ENCODE measurements around the gene GARNL3. TPM values are rescaled to one million over a fixed set of nuclear protein-coding genes. Genes with fewer than 3 reads are reported as not detected.

Gene GARNL3
- total RNA-seq, 4 donors from 2014 or later, result 28.4 to 59.7 (median 39.1) TPM

DNA sequence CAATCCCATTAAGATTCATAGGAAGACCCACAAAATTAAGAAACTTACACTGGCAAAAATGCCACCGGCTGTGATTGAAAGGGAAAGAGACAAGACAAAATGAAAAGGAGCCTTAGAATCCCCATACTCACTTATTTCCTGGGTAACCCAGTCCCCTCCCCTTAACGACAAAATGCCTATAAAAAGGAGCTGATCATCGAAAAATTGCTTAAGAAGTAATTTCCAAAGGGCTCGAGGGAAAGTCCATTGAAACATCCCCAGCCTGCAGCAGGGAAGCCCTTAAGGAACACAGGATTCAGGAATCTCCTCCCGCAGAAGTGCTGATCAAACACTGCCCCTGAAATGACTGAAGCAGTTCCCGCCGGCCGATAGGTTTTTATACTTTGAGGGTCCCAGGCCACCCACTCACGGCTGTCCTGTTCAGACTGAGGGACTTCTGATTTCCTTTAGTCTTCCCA lies 158.9 kb downstream of the GARNL3 start:
- Histone ChIP-seq H3K36me3 (peaks cover 0 to 20% (median 0%) of the 10 kb centered on the region in 3 donors), H3K4me1 (peaks cover 0 to 50% (median 23%) of the 10 kb centered on the region in 4 donors), H3K4me3 (peak overlapping the region; percentile 64 to 81 (median 71)), H3K27ac (peak overlapping the region; percentile 70 to 93 (median 84)), H3K9me3 (no peaks in the 10 kb centered on the region), H3K27me3 (no peaks in the 10 kb centered on the region)
- TF ChIP-seq, protein P1, sequence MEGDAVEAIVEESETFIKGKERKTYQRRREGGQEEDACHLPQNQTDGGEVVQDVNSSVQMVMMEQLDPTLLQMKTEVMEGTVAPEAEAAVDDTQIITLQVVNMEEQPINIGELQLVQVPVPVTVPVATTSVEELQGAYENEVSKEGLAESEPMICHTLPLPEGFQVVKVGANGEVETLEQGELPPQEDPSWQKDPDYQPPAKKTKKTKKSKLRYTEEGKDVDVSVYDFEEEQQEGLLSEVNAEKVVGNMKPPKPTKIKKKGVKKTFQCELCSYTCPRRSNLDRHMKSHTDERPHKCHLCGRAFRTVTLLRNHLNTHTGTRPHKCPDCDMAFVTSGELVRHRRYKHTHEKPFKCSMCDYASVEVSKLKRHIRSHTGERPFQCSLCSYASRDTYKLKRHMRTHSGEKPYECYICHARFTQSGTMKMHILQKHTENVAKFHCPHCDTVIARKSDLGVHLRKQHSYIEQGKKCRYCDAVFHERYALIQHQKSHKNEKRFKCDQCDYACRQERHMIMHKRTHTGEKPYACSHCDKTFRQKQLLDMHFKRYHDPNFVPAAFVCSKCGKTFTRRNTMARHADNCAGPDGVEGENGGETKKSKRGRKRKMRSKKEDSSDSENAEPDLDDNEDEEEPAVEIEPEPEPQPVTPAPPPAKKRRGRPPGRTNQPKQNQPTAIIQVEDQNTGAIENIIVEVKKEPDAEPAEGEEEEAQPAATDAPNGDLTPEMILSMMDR (IDR thresholded peaks at IDR 0.05), result no peak
- TF ChIP-seq EP300 (IDR thresholded peaks at IDR 0.05), result no peak
- no peak for TF ChIP-seq POLR2A (IDR thresholded peaks at IDR 0.05)
- 1% methylated on average over 9 of the region's 9 CpGs for WGBS, 2 donors
- DNase-seq (ENCODE audit: low spot score in 2 of 2), result no peak

DNA sequence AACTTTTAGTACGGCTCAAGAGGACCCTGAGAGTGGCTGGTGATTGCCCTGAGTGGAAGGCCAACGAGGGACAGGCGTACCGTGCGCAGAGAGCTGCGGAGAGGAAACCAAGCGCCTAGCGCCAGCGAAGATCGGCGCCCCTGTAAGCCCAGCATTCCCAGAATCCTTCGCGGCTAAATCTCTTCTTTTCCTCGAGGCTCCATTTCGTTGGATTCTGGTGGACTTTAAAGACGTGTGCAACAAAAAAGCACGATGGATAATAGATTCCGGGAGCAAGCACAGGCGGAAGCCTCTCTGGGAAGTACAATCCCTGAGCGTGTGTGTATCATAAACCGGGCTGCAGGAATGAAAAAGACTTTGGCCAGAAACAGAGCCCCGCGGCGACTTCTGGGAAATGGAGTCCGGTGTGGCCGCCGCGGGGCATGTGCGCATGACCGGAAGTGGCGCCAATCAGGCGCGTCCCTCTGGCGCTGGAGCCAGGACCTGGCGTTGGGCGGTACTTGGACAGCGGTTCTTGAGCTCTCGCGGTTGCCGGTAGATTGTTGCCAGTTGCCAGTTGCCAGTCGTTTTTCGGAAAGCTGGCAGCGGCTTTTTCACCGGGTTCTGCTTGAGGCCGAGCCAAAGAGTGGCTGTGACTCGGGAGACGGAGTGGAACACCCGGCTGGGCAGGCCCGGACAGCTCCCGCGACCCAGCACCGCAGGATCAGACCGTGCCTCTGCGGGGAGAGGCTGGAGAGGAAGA lies 159.5 kb downstream of the GARNL3 start, which contains the start of gene ZNF79:
Gene ZNF79 (plus strand): TSS at position 449 of the 742 bp plus-strand sequence. CDS start 406 bp downstream, outside the sequence.
- Histone ChIP-seq H3K27ac (peak within 1 kb of the TSS; percentile 70 to 93 (median 84)), H3K4me1 (peaks cover 0 to 50% (median 23%) of the 10 kb centered on the region in 4 donors), H3K4me3 (peak within 1 kb of the TSS; percentile 64 to 81 (median 71)), H3K27me3 (no peaks in the 10 kb centered on the region), H3K36me3 (peaks cover 0 to 24% (median 6%) of the 10 kb centered on the region in 3 donors), H3K9me3 (no peaks in the 10 kb centered on the region)
- WGBS, 2 donors, result 0 to 1% methylated on average over 31 to 50 of the region's 54 CpGs
- peak; percentile 86 to 91 for DNase-seq (ENCODE audit: low spot score in 2 of 2)
- TF ChIP-seq, protein P1 (IDR thresholded peaks at IDR 0.05), result peak in 2 of 5 experiments; percentile 4 to 47
- peak; percentile 88 to 93 for TF ChIP-seq EP300 (IDR thresholded peaks at IDR 0.05)
- peak; percentile 8 to 58 for TF ChIP-seq POLR2A (IDR thresholded peaks at IDR 0.05)

DNA sequence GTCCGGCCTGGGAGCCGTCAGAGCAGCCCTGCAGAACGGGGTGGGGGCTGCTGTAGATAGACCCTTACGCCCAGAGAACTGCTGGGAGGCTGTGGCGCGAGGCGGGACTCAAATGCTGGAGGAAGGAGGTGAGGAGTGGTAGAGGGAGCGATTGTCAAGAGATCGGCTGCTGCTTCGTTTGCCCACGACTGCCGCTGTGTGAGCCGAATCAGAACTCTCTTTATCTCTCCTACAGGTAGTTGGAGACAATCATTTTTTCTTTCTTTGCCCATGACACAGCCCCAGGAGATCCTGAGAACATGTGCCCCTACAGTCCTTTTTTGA lies 160.1 kb downstream of the GARNL3 start:
- Histone ChIP-seq H3K4me1 (peaks cover 0 to 50% (median 23%) of the 10 kb centered on the region in 4 donors), H3K4me3 (peak overlapping the region; percentile 64 to 81 (median 71)), H3K27me3 (no peaks in the 10 kb centered on the region), H3K27ac (peak overlapping the region; percentile 70 to 93 (median 84)), H3K9me3 (no peaks in the 10 kb centered on the region), H3K36me3 (peaks cover 0 to 28% (median 9%) of the 10 kb centered on the region in 3 donors)
- WGBS, 2 donors, result 0% methylated on average over 13 of the region's 13 CpGs
- no peak for DNase-seq (ENCODE audit: low spot score in 2 of 2)
- TF ChIP-seq EP300 (IDR thresholded peaks at IDR 0.05) (no peak), POLR2A (IDR thresholded peaks at IDR 0.05) (no peak)
- TF ChIP-seq, protein P1 (IDR thresholded peaks at IDR 0.05), result no peak

DNA sequence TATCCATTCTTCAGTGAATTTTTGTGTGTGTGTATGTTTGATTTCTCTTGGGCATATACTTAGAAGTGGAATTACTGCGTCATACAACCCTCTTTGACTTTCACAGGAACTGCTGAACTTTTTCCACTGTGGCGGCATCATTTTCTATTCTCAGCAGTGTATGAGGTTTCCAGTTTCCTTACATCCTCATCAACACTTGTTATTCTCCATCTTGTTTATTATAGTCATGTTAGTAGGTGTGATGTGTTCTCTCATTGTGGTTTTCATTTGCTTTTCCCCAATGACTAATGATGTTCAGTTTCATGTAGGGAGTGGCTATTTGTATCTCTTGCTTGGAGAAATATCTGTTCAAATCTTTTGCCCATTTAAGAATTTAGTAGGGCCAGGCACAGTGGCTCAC lies 162.2 kb downstream of the GARNL3 start:
- H3K4me3 ChIP-seq, result no peak overlapping the region
- WGBS, 2 donors, result 92 to 98% methylated on average over 2 of the region's 2 CpGs
- H3K9me3 ChIP-seq, result no peaks in the 10 kb centered on the region
- H3K36me3 ChIP-seq, result peaks cover 0 to 48% (median 9%) of the 10 kb centered on the region in 3 donors
- peaks cover 0 to 43% (median 23%) of the 10 kb centered on the region in 4 donors for H3K4me1 ChIP-seq
- DNase-seq (ENCODE audit: low spot score in 2 of 2), result no peak
- no peak for TF ChIP-seq EP300 (IDR thresholded peaks at IDR 0.05)
- TF ChIP-seq, protein P1 (IDR thresholded peaks at IDR 0.05), result no peak
- TF ChIP-seq POLR2A (IDR thresholded peaks at IDR 0.05), result no peak
- H3K27me3 ChIP-seq, result no peaks in the 10 kb centered on the region
- H3K27ac ChIP-seq, result no peak overlapping the region

DNA sequence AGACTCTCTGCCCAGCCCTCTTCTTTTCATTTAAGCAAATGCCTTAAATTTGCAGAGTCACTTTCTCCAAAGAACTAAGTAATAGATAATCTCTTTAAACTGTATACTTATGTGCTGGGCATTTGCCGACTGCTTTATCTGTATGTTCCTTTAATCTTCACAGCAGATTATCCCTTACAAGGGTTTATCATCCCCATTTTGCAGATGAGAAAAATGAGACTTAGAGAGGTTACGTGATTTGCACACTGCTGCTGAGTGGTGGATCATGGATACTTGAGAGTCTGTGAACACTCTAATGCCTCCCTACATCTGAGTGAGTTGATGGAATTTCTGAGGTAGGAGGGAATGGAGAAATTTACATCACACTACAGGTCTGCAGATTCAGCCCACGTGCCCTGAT lies 163.8 kb downstream of the GARNL3 start:
- Histone ChIP-seq H3K4me3 (no peak overlapping the region), H3K27ac (no peak overlapping the region), H3K27me3 (no peaks in the 10 kb centered on the region), H3K9me3 (no peaks in the 10 kb centered on the region), H3K36me3 (peaks cover 0 to 59% (median 9%) of the 10 kb centered on the region in 3 donors), H3K4me1 (peaks cover 0 to 27% (median 11%) of the 10 kb centered on the region in 4 donors)
- TF ChIP-seq POLR2A (IDR thresholded peaks at IDR 0.05), result no peak
- TF ChIP-seq EP300 (IDR thresholded peaks at IDR 0.05), result no peak
- TF ChIP-seq, protein P1 (IDR thresholded peaks at IDR 0.05), result no peak
- 89 to 91% methylated on average over 3 of the region's 3 CpGs for WGBS, 2 donors
- no peak for DNase-seq (ENCODE audit: low spot score in 2 of 2)
